Colon (tissue), 2 donors: ENCODE measurements around the gene NR1D1.

Experiments used
- FAIRE-seq: peaks from 2 replicates; lab custom pipeline; 2012; peaks lifted over from hg19 to GRCh38; lab: Jason Lieb, UNC
- donor health status: control.
- donor health status: control.

Gene NR1D1

GRCh38 chr17:40111221-40112128, 11.1 kb upstream of the NR1D1 start:
- FAIRE-seq: no peak

- FAIRE-seq: no peak
These were observed 9.8 kb upstream of the NR1D1 start for GRCh38 chr17:40110026-40110845.

GRCh38 chr17:40108970-40109824, 8.8 kb upstream of the NR1D1 start:
- FAIRE-seq: no peak

GRCh38 chr17:40107522-40108174, 7.3 kb upstream of the NR1D1 start:
- no peak for FAIRE-seq

GRCh38 chr17:40106760-40107521, 6.6 kb upstream of the NR1D1 start:
- no peak for FAIRE-seq

- FAIRE-seq: no peak
These were observed 5.7 kb upstream of the NR1D1 start for GRCh38 chr17:40105861-40106759.

GRCh38 chr17:40104594-40105486, 4.5 kb upstream of the NR1D1 start:
- no peak for FAIRE-seq

- no peak for FAIRE-seq
These were observed 3.3 kb upstream of the NR1D1 start for GRCh38 chr17:40103688-40104087.

GRCh38 chr17:40103071-40103661, 2.8 kb upstream of the NR1D1 start:
- FAIRE-seq: no peak

GRCh38 chr17:40101367-40102210, 1.2 kb upstream of the NR1D1 start:
- no peak for FAIRE-seq

- FAIRE-seq: no peak
These were observed 429 bp upstream of the NR1D1 start for GRCh38 chr17:40100669-40101366.

- FAIRE-seq: no peak
These were observed 570 bp downstream of the NR1D1 start for GRCh38 chr17:40099619-40100418.

- FAIRE-seq: no peak
These were observed 1.4 kb downstream of the NR1D1 start for GRCh38 chr17:40098846-40099618.

GRCh38 chr17:40097931-40098845, 2.2 kb downstream of the NR1D1 start:
- no peak for FAIRE-seq
